Right lobe of liver (tissue), 6 donors: Measurements from ENCODE around the gene PES1. TPM values are rescaled to one million over a fixed set of nuclear protein-coding genes. Genes with fewer than 3 reads are reported as not detected.

Source experiments
- ATAC-seq, 4 donors: fragments of 200-7000 bp; cut with Tn5 transposase; one replicate each; pipeline ENCODE4 v1.9.1; 2020; ENCODE audit warnings: mild to moderate bottlenecking in 4 of 4, moderate library complexity in 4 of 4
- DNase-seq, 3 donors: peaks; one replicate each; pipeline ENCODE4 v3.0.0-alpha.2; 2020
- H3K27ac ChIP-seq, 3 donors: fragments of 200-600 bp; one replicate each; pipeline ENCODE4 v1.8.0; 2022
- H3K27me3 ChIP-seq, 2 donors: fragments of 200-600 bp; one replicate each; pipeline ENCODE4 v1.8.0; 2022
- H3K36me3 ChIP-seq, 4 donors: fragments of 200-600 bp; sonication (generic) in 1 of 4; one replicate each; pipeline versions ENCODE4 v1.5.1 to v1.8.0; 2017 to 2022; ENCODE audit warnings: control low read depth in 1 of 4
- H3K4me1 ChIP-seq, 4 donors: fragments of 200-600 bp; sonication (generic) in 1 of 4; one replicate each; pipeline versions ENCODE4 v1.5.1 to v1.8.0; 2017 to 2022; ENCODE audit warnings: control low read depth in 1 of 4
- H3K4me3 ChIP-seq, 3 donors: fragments of 200-600 bp; one replicate each; pipeline ENCODE4 v1.8.0; 2022
- H3K9me3 ChIP-seq, 4 donors: fragments of 200-600 bp; sonication (generic) in 1 of 4; one replicate each; pipeline versions ENCODE4 v1.5.1 to v1.8.0; 2017 to 2022; ENCODE audit warnings: control low read depth in 1 of 4
- CTCF ChIP-seq, 4 donors: fragments of 200-600 bp in 3 of 4; fragments of 450-650 bp in 1 of 4; IDR thresholded peaks; one replicate each; pipeline versions ENCODE4 v1.5.1 to v1.8.0; 2016 to 2022; ENCODE audit warnings: antibody characterized with exemption in 4 of 4, mild to moderate bottlenecking in 2 of 4
- POLR2A ChIP-seq: fragments of 450-650 bp; IDR thresholded peaks from one replicate; pipeline ENCODE4 v1.6.1; 2017; ENCODE audit warnings: antibody characterized with exemption, mild to moderate bottlenecking
- WGBS: methylation state at CpG from one replicate; pipeline ENCODE4 v1.1.6; 2018; ENCODE audit warnings: low coverage, low lambda C conversion rate; ENCODE audit not compliant: insufficient coverage; ENCODE audit errors: missing lambda C conversion rate; 5-methylcytosine and 5-hydroxymethylcytosine counted together
- intact Hi-C, 2 donors: fragments of 100-400 bp; cut with DNase I; formaldehyde crosslinking; loops; one replicate each; pipeline versions ENCODE4 v1.11.2 to v1.14.1; 2022
- total RNA-seq, 6 experiments: library from RNA; depleted of rRNA in 2 of 6; stranded (reverse); fragments of >200 nt in 2 of 6; fragmentation: NEBNext Ultra II Directional in 3 of 6; extraction: Animal tissue kit (Norgen Biotek cat#: 25700) in 3 of 6; gene quantifications; one replicate each; pipeline versions ENCODE4 v1.1.0 to v1.2.4, GENCODE V29; 2016 to 2023
- donor health status: DM: no; HTN: yes; CAD: no.
- donor health status: DM: no; HTN: no; CAD: no.
- donor health status: DM: no; HTN: no; CAD: no.
- donor health status: DM: no; HTN: yes; CAD: no.
- donor health status: DM: no; HTN: yes; CAD: no.

The PES1 gene
- total RNA-seq, 6 experiments from 2014 or later, result 21.9 to 35.7 (median 31.4) TPM

GRCh38 chr22:30539368-30539767, 52.3 kb downstream of the PES1 start:
- Histone ChIP-seq H3K36me3 (no peaks in the 10 kb centered on the region), H3K27ac (no peak overlapping the region), H3K4me1 (peaks cover 0 to 9% (median 0%) of the 10 kb centered on the region in 4 donors), H3K9me3 (no peaks in the 10 kb centered on the region), H3K4me3 (no peak overlapping the region), H3K27me3 (no peaks in the 10 kb centered on the region)
- intact Hi-C loops, result no loop called here
- no peak for TF ChIP-seq CTCF (IDR thresholded peaks at IDR 0.05)
- TF ChIP-seq POLR2A, result no peak
- no peak for ATAC-seq
- DNase-seq, result no peak
- 60% methylated on average over 1 of the region's 1 CpG for WGBS

- Histone ChIP-seq H3K36me3 (no peaks in the 10 kb centered on the region), H3K27me3 (no peaks in the 10 kb centered on the region), H3K4me3 (no peak overlapping the region), H3K4me1 (peaks cover 0 to 9% (median 0%) of the 10 kb centered on the region in 4 donors), H3K27ac (no peak overlapping the region), H3K9me3 (no peaks in the 10 kb centered on the region)
- WGBS, result 92% methylated on average over 6 of the region's 6 CpGs
- no peak for ATAC-seq
- DNase-seq, result no peak
- TF ChIP-seq CTCF (IDR thresholded peaks at IDR 0.05) (no peak), POLR2A (no peak)
- intact Hi-C loops, result no loop called here
These were observed 53.4 kb downstream of the PES1 start for GRCh38 chr22:30538280-30538679.

GRCh38 chr22:30537083-30537731, 54.5 kb downstream of the PES1 start:
- H3K27me3 ChIP-seq, result no peaks in the 10 kb centered on the region
- H3K4me1 ChIP-seq, result peaks cover 0 to 3% (median 0%) of the 10 kb centered on the region in 4 donors
- DNase-seq, result no peak
- WGBS, result 70% methylated on average over 2 of the region's 9 CpGs
- no peak overlapping the region for H3K4me3 ChIP-seq
- no peaks in the 10 kb centered on the region for H3K9me3 ChIP-seq
- TF ChIP-seq CTCF (IDR thresholded peaks at IDR 0.05) (no peak), POLR2A (no peak)
- no peaks in the 10 kb centered on the region for H3K36me3 ChIP-seq
- ATAC-seq, result no peak
- H3K27ac ChIP-seq, result no peak overlapping the region
- intact Hi-C loops, result no loop called here

- no peak overlapping the region for H3K27ac ChIP-seq
- intact Hi-C loops, result no loop called here
- WGBS, result 67% methylated on average over 1 of the region's 4 CpGs
- DNase-seq (no peak), ATAC-seq (no peak)
- no peaks in the 10 kb centered on the region for H3K27me3 ChIP-seq
- no peaks in the 10 kb centered on the region for H3K4me1 ChIP-seq
- H3K36me3 ChIP-seq, result no peaks in the 10 kb centered on the region
- no peak overlapping the region for H3K4me3 ChIP-seq
- H3K9me3 ChIP-seq, result no peaks in the 10 kb centered on the region
- TF ChIP-seq POLR2A, result no peak
- no peak for TF ChIP-seq CTCF (IDR thresholded peaks at IDR 0.05)
These were observed 56.5 kb downstream of the PES1 start for GRCh38 chr22:30535182-30535581.
